OCI-M1 (cell line): ENCODE data around the gene SH3BP2.

Source experiments
- DNase-seq: peaks from one replicate; lab custom pipeline; 2025; lab: John Stamatoyannopoulos, UW

Gene SH3BP2

GRCh38 chr4:2790583-2791517, 2.0 kb upstream of the SH3BP2 start:
- DNase-seq: no peak

- DNase-seq: no peak
Observed at GRCh38 chr4:2791518-2792395, 1.1 kb upstream of the SH3BP2 start.

GRCh38 chr4:2792396-2792710, 532 bp upstream of the SH3BP2 start:
- no peak for DNase-seq

- peak; percentile 58 for DNase-seq
Observed at GRCh38 chr4:2793586-2794485, 951 bp downstream of the SH3BP2 start.

GRCh38 chr4:2794486-2795299, 1.8 kb downstream of the SH3BP2 start:
- peak; percentile 67 for DNase-seq

GRCh38 chr4:2795300-2795892, 2.5 kb downstream of the SH3BP2 start:
- DNase-seq: no peak

- DNase-seq: no peak
Observed at GRCh38 chr4:2795893-2796848, 3.3 kb downstream of the SH3BP2 start.

- DNase-seq: no peak
Observed at GRCh38 chr4:2796849-2797544, 4.1 kb downstream of the SH3BP2 start.

GRCh38 chr4:2797545-2798305, 4.8 kb downstream of the SH3BP2 start:
- no peak for DNase-seq

GRCh38 chr4:2798399-2799223, 5.7 kb downstream of the SH3BP2 start:
- peak; percentile 67 for DNase-seq

- no peak for DNase-seq
Observed at GRCh38 chr4:2799224-2799911, 6.5 kb downstream of the SH3BP2 start.

GRCh38 chr4:2799971-2800690, 7.2 kb downstream of the SH3BP2 start:
- no peak for DNase-seq

- DNase-seq: no peak
Observed at GRCh38 chr4:2800691-2801596, 8.1 kb downstream of the SH3BP2 start.

GRCh38 chr4:2802618-2803531, 10.0 kb downstream of the SH3BP2 start:
- DNase-seq: no peak
